ENCODE measurements around the gene ARHGAP15. TPM values are rescaled to one million over a fixed set of nuclear protein-coding genes. Genes with fewer than 3 reads are reported as not detected.

ARHGAP15 gene
- total and polyA plus RNA-seq, 5 donors from 2014 or later = 242 to 285 (median 260) TPM

DNA sequence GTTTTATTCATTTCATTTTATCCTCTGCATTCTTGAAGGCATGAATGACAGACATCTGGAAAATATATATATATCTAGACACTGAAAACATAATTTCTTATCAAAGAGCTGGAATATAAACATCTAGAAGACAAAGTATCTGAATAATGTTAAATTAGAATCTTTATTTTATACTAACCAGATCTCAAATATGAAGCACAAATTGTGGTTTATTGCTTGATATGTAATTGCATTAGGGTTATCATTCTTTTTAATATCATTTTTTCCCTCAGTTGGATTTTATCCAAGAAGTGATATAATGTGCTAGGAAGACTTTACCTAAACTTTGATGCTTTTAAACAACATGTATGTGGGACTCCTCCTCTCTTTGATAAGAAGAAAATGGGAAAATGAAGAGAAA lies 331.2 kb downstream of the ARHGAP15 start:
- Histone ChIP-seq H3K9me3 (ENCODE audit: control insufficient read depth in 2 of 2, low read length in 2 of 2) (no peaks in the 10 kb centered on the region), H3K36me3 (ENCODE audit: control insufficient read depth, insufficient read depth, low read length) (peaks cover 4% of the 10 kb centered on the region), H3K4me1 (ENCODE audit: control insufficient read depth, insufficient read depth, low read length, poor library complexity, severe bottlenecking) (no peaks in the 10 kb centered on the region), H3K27me3 (ENCODE audit: control insufficient read depth, insufficient read depth, low read length) (no peaks in the 10 kb centered on the region), H3K27ac (ENCODE audit: insufficient read depth, low read length, poor library complexity, severe bottlenecking) (no peak overlapping the region), H3K4me3 (ENCODE audit: low read depth, low read length) (no peak overlapping the region)
- no peak for DNase-seq
- H3K36me3 Mint-ChIP-seq = peaks cover 16% of the 10 kb centered on the region
- no peak for ATAC-seq (ENCODE audit: low read depth in 2 of 2)
- no peaks in the 10 kb centered on the region for H3K27me3 Mint-ChIP-seq
- no peak overlapping the region for H3K4me3 Mint-ChIP-seq
- H3K27ac Mint-ChIP-seq = peak overlapping the region in 1 of 3 donors; percentile 17
- no peaks in the 10 kb centered on the region for H3K9me3 Mint-ChIP-seq
- H3K4me1 Mint-ChIP-seq = peaks cover 0 to 19% (median 12%) of the 10 kb centered on the region in 4 donors

DNA sequence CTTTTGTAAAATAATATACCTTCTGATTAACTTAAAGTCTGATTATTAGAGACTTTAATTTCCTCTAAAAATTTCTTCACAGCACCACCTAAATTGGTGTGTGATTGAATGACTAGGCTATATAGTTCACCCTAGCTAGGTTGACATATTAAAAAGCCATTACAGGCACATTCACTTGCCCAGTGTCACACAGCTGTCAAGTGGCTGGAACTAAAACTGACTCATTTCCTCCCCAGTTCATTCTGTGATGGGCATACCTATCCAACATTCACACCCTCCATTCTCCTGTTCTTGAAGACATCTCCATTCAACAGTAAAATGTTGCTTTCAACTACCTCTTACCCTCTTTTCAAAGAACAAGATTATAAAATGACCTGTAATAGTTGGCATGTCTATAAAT lies 334.5 kb downstream of the ARHGAP15 start:
- no peak overlapping the region for H3K4me3 Mint-ChIP-seq
- H3K27me3 ChIP-seq (ENCODE audit: control insufficient read depth, insufficient read depth, low read length) = no peaks in the 10 kb centered on the region
- H3K36me3 Mint-ChIP-seq = peaks cover 9% of the 10 kb centered on the region
- ATAC-seq (ENCODE audit: low read depth in 2 of 2) (peak in 1 of 2 donors; percentile 14), DNase-seq (peak in 1 of 3 donors; percentile 4)
- peaks cover 22 to 44% (median 30%) of the 10 kb centered on the region in 4 donors for H3K4me1 Mint-ChIP-seq
- H3K9me3 Mint-ChIP-seq = no peaks in the 10 kb centered on the region
- no peak overlapping the region for H3K4me3 ChIP-seq (ENCODE audit: low read depth, low read length)
- no peak overlapping the region for H3K27ac Mint-ChIP-seq
- no peaks in the 10 kb centered on the region for H3K36me3 ChIP-seq (ENCODE audit: control insufficient read depth, insufficient read depth, low read length)
- no peak overlapping the region for H3K27ac ChIP-seq (ENCODE audit: insufficient read depth, low read length, poor library complexity, severe bottlenecking)
- no peaks in the 10 kb centered on the region for H3K9me3 ChIP-seq (ENCODE audit: control insufficient read depth in 2 of 2, low read length in 2 of 2)
- no peaks in the 10 kb centered on the region for H3K4me1 ChIP-seq (ENCODE audit: control insufficient read depth, insufficient read depth, low read length, poor library complexity, severe bottlenecking)
- H3K27me3 Mint-ChIP-seq = no peaks in the 10 kb centered on the region

DNA sequence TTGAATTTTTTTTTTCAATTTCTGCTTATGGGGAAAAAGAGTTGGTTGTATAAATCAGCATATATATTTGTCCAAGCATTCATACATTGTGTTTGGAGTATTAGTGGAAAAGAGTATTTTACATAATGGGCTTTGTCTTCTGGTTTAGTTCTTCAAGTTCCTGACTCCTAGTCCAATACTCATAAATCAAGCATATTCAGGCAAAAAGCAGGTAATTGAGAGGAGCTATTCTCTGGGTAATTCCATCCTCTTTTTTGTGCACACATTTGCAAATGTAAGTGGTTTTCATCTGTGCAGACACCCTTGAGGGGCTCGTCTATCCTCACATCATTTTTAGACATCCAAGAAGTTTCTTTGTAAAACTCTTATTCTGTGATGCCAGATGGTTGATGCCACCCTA lies 337.2 kb downstream of the ARHGAP15 start:
- H3K4me1 Mint-ChIP-seq = peaks cover 25 to 39% (median 31%) of the 10 kb centered on the region in 4 donors
- H3K9me3 ChIP-seq (ENCODE audit: control insufficient read depth in 2 of 2, low read length in 2 of 2) = no peaks in the 10 kb centered on the region

DNA sequence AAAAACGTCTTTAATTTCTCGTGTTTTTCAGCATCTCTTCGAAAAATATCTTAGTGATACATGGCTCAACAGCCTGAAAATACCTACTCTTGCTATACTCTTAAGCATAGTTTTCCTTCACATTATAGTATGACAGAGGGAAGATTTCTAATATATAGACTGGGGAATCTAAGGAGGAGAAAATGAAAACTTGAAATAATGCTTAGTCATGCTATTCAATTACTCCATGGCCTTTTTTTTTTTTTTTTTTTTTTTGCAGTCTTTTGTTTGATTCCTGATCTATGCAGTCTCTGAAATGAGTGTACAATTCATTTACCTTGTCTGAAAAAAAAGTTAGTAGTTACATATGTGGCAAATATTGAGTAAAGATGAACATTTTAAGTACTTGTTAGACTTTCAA lies 337.8 kb downstream of the ARHGAP15 start:
- no peak for DNase-seq
- no peaks in the 10 kb centered on the region for H3K9me3 Mint-ChIP-seq
- Histone ChIP-seq H3K27me3 (ENCODE audit: control insufficient read depth, insufficient read depth, low read length) (no peaks in the 10 kb centered on the region), H3K4me3 (ENCODE audit: low read depth, low read length) (no peak overlapping the region), H3K36me3 (ENCODE audit: control insufficient read depth, insufficient read depth, low read length) (peaks cover 2% of the 10 kb centered on the region), H3K27ac (ENCODE audit: insufficient read depth, low read length, poor library complexity, severe bottlenecking) (no peak overlapping the region), H3K4me1 (ENCODE audit: control insufficient read depth, insufficient read depth, low read length, poor library complexity, severe bottlenecking) (no peaks in the 10 kb centered on the region), H3K9me3 (ENCODE audit: control insufficient read depth in 2 of 2, low read length in 2 of 2) (no peaks in the 10 kb centered on the region)
- peaks cover 24 to 40% (median 31%) of the 10 kb centered on the region in 4 donors for H3K4me1 Mint-ChIP-seq
- peak overlapping the region in 1 of 4 donors; percentile 54 for H3K4me3 Mint-ChIP-seq
- no peak overlapping the region for H3K27ac Mint-ChIP-seq
- no peak for ATAC-seq (ENCODE audit: low read depth in 2 of 2)
- H3K36me3 Mint-ChIP-seq = peaks cover 12% of the 10 kb centered on the region
- H3K27me3 Mint-ChIP-seq = no peaks in the 10 kb centered on the region

More for the DNA sequence above, 337.2 kb downstream of the ARHGAP15 start:
- Mint-ChIP-seq H3K9me3 (no peaks in the 10 kb centered on the region), H3K27me3 (no peaks in the 10 kb centered on the region), H3K4me3 (no peak overlapping the region), H3K36me3 (peaks cover 8% of the 10 kb centered on the region), H3K27ac (no peak overlapping the region)
- ATAC-seq (ENCODE audit: low read depth in 2 of 2) (no peak), DNase-seq (no peak)
- Histone ChIP-seq H3K4me3 (ENCODE audit: low read depth, low read length) (no peak overlapping the region), H3K27ac (ENCODE audit: insufficient read depth, low read length, poor library complexity, severe bottlenecking) (no peak overlapping the region), H3K4me1 (ENCODE audit: control insufficient read depth, insufficient read depth, low read length, poor library complexity, severe bottlenecking) (no peaks in the 10 kb centered on the region), H3K27me3 (ENCODE audit: control insufficient read depth, insufficient read depth, low read length) (no peaks in the 10 kb centered on the region), H3K36me3 (ENCODE audit: control insufficient read depth, insufficient read depth, low read length) (peaks cover 2% of the 10 kb centered on the region)

GRCh38 chr2:143468341-143468888 lies 339.2 kb downstream of the ARHGAP15 start:
- Mint-ChIP-seq H3K36me3 (peaks cover 22% of the 10 kb centered on the region), H3K4me1 (peaks cover 27 to 41% (median 29%) of the 10 kb centered on the region in 4 donors), H3K27ac (no peak overlapping the region), H3K4me3 (no peak overlapping the region), H3K27me3 (no peaks in the 10 kb centered on the region), H3K9me3 (no peaks in the 10 kb centered on the region)
- Histone ChIP-seq H3K27ac (ENCODE audit: insufficient read depth, low read length, poor library complexity, severe bottlenecking) (no peak overlapping the region), H3K27me3 (ENCODE audit: control insufficient read depth, insufficient read depth, low read length) (no peaks in the 10 kb centered on the region), H3K36me3 (ENCODE audit: control insufficient read depth, insufficient read depth, low read length) (peaks cover 4% of the 10 kb centered on the region), H3K4me1 (ENCODE audit: control insufficient read depth, insufficient read depth, low read length, poor library complexity, severe bottlenecking) (no peaks in the 10 kb centered on the region), H3K4me3 (ENCODE audit: low read depth, low read length) (no peak overlapping the region), H3K9me3 (ENCODE audit: control insufficient read depth in 2 of 2, low read length in 2 of 2) (no peaks in the 10 kb centered on the region)
- ATAC-seq (ENCODE audit: low read depth in 2 of 2) = no peak
- peak in 1 of 3 donors; percentile 41 for DNase-seq

DNA sequence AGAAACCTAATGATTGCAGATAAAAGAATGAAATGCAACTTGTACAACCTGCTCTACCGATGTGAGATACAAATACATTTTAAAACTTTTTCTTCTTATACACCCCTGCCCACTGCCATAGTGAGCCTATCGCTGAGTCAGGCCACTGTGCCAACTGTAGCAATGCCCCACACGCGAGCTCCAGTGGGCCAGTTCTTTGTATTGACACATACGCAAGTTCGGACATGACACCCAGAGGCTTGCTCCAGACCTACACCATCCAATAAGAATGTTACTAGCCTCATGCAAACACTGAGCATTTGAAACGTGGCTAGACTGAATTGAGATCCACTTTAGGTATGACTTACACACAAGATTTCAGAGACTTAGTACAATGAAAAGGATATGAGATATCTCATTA lies 340.1 kb downstream of the ARHGAP15 start:
- Histone ChIP-seq H3K4me1 (ENCODE audit: control insufficient read depth, insufficient read depth, low read length, poor library complexity, severe bottlenecking) (no peaks in the 10 kb centered on the region), H3K9me3 (ENCODE audit: control insufficient read depth in 2 of 2, low read length in 2 of 2) (no peaks in the 10 kb centered on the region), H3K4me3 (ENCODE audit: low read depth, low read length) (no peak overlapping the region), H3K27me3 (ENCODE audit: control insufficient read depth, insufficient read depth, low read length) (no peaks in the 10 kb centered on the region), H3K27ac (ENCODE audit: insufficient read depth, low read length, poor library complexity, severe bottlenecking) (no peak overlapping the region), H3K36me3 (ENCODE audit: control insufficient read depth, insufficient read depth, low read length) (peaks cover 8% of the 10 kb centered on the region)
- Mint-ChIP-seq H3K27me3 (no peaks in the 10 kb centered on the region), H3K4me1 (peaks cover 27 to 46% (median 28%) of the 10 kb centered on the region in 4 donors), H3K36me3 (peaks cover 22% of the 10 kb centered on the region), H3K9me3 (no peaks in the 10 kb centered on the region), H3K4me3 (no peak overlapping the region), H3K27ac (peak overlapping the region in 1 of 3 donors; percentile 18)
- ATAC-seq (ENCODE audit: low read depth in 2 of 2) = no peak
- DNase-seq = no peak

DNA sequence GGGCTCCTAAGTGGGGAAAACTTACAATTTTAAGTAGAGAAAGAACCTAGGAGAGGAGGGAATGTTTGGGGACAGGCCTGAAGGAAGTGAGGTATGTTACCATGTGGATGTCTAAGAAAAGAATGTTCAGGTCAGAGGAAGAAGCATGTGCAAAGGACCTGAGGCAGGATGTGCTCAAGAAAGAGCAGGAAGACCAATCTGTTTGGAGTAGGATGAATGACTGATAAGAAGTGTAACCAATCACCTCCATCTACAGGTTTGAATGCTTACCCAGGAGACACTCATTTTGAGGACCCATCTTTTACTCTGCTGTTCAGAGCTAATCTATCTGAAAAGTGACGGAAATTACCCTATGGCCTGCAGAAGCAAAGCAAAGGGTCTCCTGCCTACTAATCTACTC lies 342.3 kb downstream of the ARHGAP15 start:
- ATAC-seq (ENCODE audit: low read depth in 2 of 2) = no peak
- Mint-ChIP-seq H3K9me3 (no peaks in the 10 kb centered on the region), H3K4me1 (peaks cover 22 to 38% (median 31%) of the 10 kb centered on the region in 4 donors), H3K36me3 (peaks cover 22% of the 10 kb centered on the region), H3K27ac (no peak overlapping the region), H3K4me3 (no peak overlapping the region), H3K27me3 (no peaks in the 10 kb centered on the region)
- Histone ChIP-seq H3K27ac (ENCODE audit: insufficient read depth, low read length, poor library complexity, severe bottlenecking) (no peak overlapping the region), H3K4me3 (ENCODE audit: low read depth, low read length) (no peak overlapping the region), H3K36me3 (ENCODE audit: control insufficient read depth, insufficient read depth, low read length) (peaks cover 13% of the 10 kb centered on the region), H3K9me3 (ENCODE audit: control insufficient read depth in 2 of 2, low read length in 2 of 2) (no peaks in the 10 kb centered on the region), H3K4me1 (ENCODE audit: control insufficient read depth, insufficient read depth, low read length, poor library complexity, severe bottlenecking) (no peaks in the 10 kb centered on the region), H3K27me3 (ENCODE audit: control insufficient read depth, insufficient read depth, low read length) (no peaks in the 10 kb centered on the region)
- DNase-seq = no peak

DNA sequence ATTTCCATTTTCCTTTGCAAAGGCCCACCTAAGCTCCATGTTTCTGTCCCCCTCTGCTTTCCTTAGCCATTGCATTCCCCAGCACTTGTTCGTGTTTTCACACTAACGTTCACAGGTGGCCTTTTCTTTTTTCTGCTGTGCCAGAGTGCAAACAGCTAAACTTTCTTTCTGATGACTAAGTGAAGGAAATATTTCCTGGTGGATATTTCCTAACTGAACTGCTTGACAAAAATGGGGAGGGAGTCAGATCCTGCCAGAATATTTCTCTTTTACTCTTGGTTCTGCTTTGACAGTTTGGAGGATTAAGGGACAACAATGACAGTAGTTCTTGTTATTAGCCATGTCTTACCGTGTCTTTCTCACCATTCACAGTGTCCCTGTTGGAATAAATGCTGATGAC lies 344.0 kb downstream of the ARHGAP15 start:
- Histone ChIP-seq H3K4me1 (ENCODE audit: control insufficient read depth, insufficient read depth, low read length, poor library complexity, severe bottlenecking) (no peaks in the 10 kb centered on the region), H3K4me3 (ENCODE audit: low read depth, low read length) (no peak overlapping the region), H3K27me3 (ENCODE audit: control insufficient read depth, insufficient read depth, low read length) (no peaks in the 10 kb centered on the region), H3K36me3 (ENCODE audit: control insufficient read depth, insufficient read depth, low read length) (peaks cover 13% of the 10 kb centered on the region), H3K9me3 (ENCODE audit: control insufficient read depth in 2 of 2, low read length in 2 of 2) (no peaks in the 10 kb centered on the region), H3K27ac (ENCODE audit: insufficient read depth, low read length, poor library complexity, severe bottlenecking) (no peak overlapping the region)
- H3K9me3 Mint-ChIP-seq = no peaks in the 10 kb centered on the region
- H3K27me3 Mint-ChIP-seq = no peaks in the 10 kb centered on the region
- ATAC-seq (ENCODE audit: low read depth in 2 of 2) (no peak), DNase-seq (no peak)
- peaks cover 22% of the 10 kb centered on the region for H3K36me3 Mint-ChIP-seq
- no peak overlapping the region for H3K4me3 Mint-ChIP-seq
- H3K4me1 Mint-ChIP-seq = peaks cover 17 to 32% (median 27%) of the 10 kb centered on the region in 4 donors
- H3K27ac Mint-ChIP-seq = peak overlapping the region in 1 of 3 donors; percentile 44

Measured in CD4-positive, CD25-positive, alpha-beta regulatory T cell (primary cell).